HepG2 (cell line): ENCODE data around the gene PPP1CB. TPM values are rescaled to one million over a fixed set of nuclear protein-coding genes. Genes with fewer than 3 reads are reported as not detected.

Experiments
- ATF2 ChIP-seq: sonication (generic); formaldehyde crosslinking; IDR thresholded peaks from 2 replicates; pipeline ENCODE4 v1.4.0; 2020; ENCODE audit warnings: missing genetic modification reagents
- BORCS8-MEF2B ChIP-seq: sonication (generic); formaldehyde crosslinking; IDR thresholded peaks from 2 replicates; pipeline ENCODE4 v1.8.0; 2022; ENCODE audit warnings: mild to moderate bottlenecking, missing genetic modification reagents
- E2F5 ChIP-seq: sonication (generic); formaldehyde crosslinking; conservative IDR thresholded peaks from 2 replicates; pipeline ENCODE4 v1.4.0; 2020; ENCODE audit warnings: missing genetic modification reagents
- ELF4 ChIP-seq: sonication (generic); formaldehyde crosslinking; IDR thresholded peaks from 2 replicates; pipeline ENCODE4 v1.5.0; 2020; ENCODE audit warnings: missing genetic modification reagents, mild to moderate bottlenecking, moderate library complexity, borderline replicate concordance
- FOXK2 ChIP-seq: fragments of 450-650 bp; IDR thresholded peaks from 2 replicates; pipeline ENCODE4 v1.6.1; 2016
- GLMP ChIP-seq: sonication (generic); formaldehyde crosslinking; IDR thresholded peaks from 2 replicates; pipeline ENCODE4 v1.9.0; 2021; ENCODE audit warnings: missing genetic modification reagents, mild to moderate bottlenecking, borderline replicate concordance
- KLF11 ChIP-seq: IDR thresholded peaks from 2 replicates; pipeline ENCODE4 v1.6.1; 2016; ENCODE audit warnings: missing compliant biosample characterization
- MYPOP ChIP-seq: sonication (generic); formaldehyde crosslinking; IDR thresholded peaks from 2 replicates; pipeline ENCODE4 v1.8.1; 2023; ENCODE audit warnings: mild to moderate bottlenecking, moderate library complexity, missing genetic modification reagents
- SNAPC2 ChIP-seq: sonication (generic); formaldehyde crosslinking; IDR thresholded peaks from 2 replicates; pipeline ENCODE4 v1.8.1; 2022; ENCODE audit warnings: mild to moderate bottlenecking, missing genetic modification reagents
- ZFY ChIP-seq: sonication (generic); formaldehyde crosslinking; IDR thresholded peaks from 2 replicates; pipeline ENCODE4 v1.4.0; 2020; ENCODE audit warnings: missing genetic modification reagents
- ZMAT5 ChIP-seq: sonication (generic); formaldehyde crosslinking; IDR thresholded peaks from 2 replicates; pipeline ENCODE4 v1.5.0; 2020; ENCODE audit warnings: mild to moderate bottlenecking, low read depth, missing genetic modification reagents, borderline replicate concordance
- ZNF367 ChIP-seq: sonication (generic); formaldehyde crosslinking; IDR thresholded peaks from 2 replicates; pipeline ENCODE4 v1.4.0; 2020; ENCODE audit warnings: missing genetic modification reagents, borderline replicate concordance
- ZNF766 ChIP-seq: sonication (generic); formaldehyde crosslinking; IDR thresholded peaks from 2 replicates; pipeline ENCODE4 v1.5.0; 2020; ENCODE audit warnings: missing genetic modification reagents, borderline replicate concordance
- polyA plus RNA-seq, 8 experiments: library from polyadenylated mRNA; depleted of rRNA in 3 of 8; stranded (reverse) in 7 of 8; unstranded in 1 of 8; fragments of >200 nt; fragmentation: Illumina TruSeq in 4 of 8; extraction: Trizol in 4 of 8; gene quantifications; 2 replicates each; pipeline versions ENCODE4 v1.2.1 to v1.2.3, GENCODE V29; 2011 to 2016; ENCODE audit warnings: low read depth in 4 of 8, missing spikeins in 1 of 8, mixed read lengths in 1 of 8; ENCODE audit not compliant: insufficient read depth in 1 of 8
- total RNA-seq, 5 experiments: library from RNA; depleted of rRNA; stranded (reverse); fragments of >200 nt; fragmentation: Illumina TruSeq; extraction: Trizol; gene quantifications; 2 replicates each; pipeline ENCODE4 v1.2.3, GENCODE V29; 2016; ENCODE audit warnings: low read depth in 1 of 5
- TF ChIP-seq, protein P1 (sequence below): sonication (generic); formaldehyde crosslinking; IDR thresholded peaks from 2 replicates; pipeline ENCODE4 v1.5.1; 2020; ENCODE audit warnings: mild to moderate bottlenecking, moderate library complexity, missing genetic modification reagents
- TF ChIP-seq, protein P2 (sequence below): sonication (generic); formaldehyde crosslinking; IDR thresholded peaks from 2 replicates; pipeline ENCODE4 v1.4.0; 2020; ENCODE audit warnings: missing genetic modification reagents, mild to moderate bottlenecking, borderline replicate concordance

PPP1CB gene
- total and polyA plus RNA-seq, 2 of the 13 experiments (the other 11 are each of a cell fraction or from before 2014, with no cell fraction given), result 46.9 to 109 TPM

- TF ChIP-seq GLMP, result no peak
- no peak; the same call in 1 of the 2 replicates for TF ChIP-seq ZMAT5
- no peak for TF ChIP-seq FOXK2
- TF ChIP-seq MYPOP (CRISPR knock-in tag), result peak; percentile 97
- no peak for TF ChIP-seq ELF4
- no peak for TF ChIP-seq ATF2 (CRISPR knock-in tag)
- TF ChIP-seq SNAPC2 (CRISPR knock-in tag), result peak; percentile 88
- TF ChIP-seq, protein P1, sequence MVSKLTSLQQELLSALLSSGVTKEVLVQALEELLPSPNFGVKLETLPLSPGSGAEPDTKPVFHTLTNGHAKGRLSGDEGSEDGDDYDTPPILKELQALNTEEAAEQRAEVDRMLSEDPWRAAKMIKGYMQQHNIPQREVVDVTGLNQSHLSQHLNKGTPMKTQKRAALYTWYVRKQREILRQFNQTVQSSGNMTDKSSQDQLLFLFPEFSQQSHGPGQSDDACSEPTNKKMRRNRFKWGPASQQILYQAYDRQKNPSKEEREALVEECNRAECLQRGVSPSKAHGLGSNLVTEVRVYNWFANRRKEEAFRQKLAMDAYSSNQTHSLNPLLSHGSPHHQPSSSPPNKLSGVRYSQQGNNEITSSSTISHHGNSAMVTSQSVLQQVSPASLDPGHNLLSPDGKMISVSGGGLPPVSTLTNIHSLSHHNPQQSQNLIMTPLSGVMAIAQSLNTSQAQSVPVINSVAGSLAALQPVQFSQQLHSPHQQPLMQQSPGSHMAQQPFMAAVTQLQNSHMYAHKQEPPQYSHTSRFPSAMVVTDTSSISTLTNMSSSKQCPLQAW (CRISPR knock-in tag), result peak; percentile 83
- peak; percentile 88 for TF ChIP-seq ZFY (CRISPR knock-in tag)
- no peak; the same call in 1 of the 2 replicates for TF ChIP-seq E2F5 (CRISPR knock-in tag)
- no peak for TF ChIP-seq KLF11 (CRISPR knock-in tag)
- peak; percentile 84; the same call in 1 of the 2 replicates for TF ChIP-seq ZNF766 (CRISPR knock-in tag)
- TF ChIP-seq, protein P2, sequence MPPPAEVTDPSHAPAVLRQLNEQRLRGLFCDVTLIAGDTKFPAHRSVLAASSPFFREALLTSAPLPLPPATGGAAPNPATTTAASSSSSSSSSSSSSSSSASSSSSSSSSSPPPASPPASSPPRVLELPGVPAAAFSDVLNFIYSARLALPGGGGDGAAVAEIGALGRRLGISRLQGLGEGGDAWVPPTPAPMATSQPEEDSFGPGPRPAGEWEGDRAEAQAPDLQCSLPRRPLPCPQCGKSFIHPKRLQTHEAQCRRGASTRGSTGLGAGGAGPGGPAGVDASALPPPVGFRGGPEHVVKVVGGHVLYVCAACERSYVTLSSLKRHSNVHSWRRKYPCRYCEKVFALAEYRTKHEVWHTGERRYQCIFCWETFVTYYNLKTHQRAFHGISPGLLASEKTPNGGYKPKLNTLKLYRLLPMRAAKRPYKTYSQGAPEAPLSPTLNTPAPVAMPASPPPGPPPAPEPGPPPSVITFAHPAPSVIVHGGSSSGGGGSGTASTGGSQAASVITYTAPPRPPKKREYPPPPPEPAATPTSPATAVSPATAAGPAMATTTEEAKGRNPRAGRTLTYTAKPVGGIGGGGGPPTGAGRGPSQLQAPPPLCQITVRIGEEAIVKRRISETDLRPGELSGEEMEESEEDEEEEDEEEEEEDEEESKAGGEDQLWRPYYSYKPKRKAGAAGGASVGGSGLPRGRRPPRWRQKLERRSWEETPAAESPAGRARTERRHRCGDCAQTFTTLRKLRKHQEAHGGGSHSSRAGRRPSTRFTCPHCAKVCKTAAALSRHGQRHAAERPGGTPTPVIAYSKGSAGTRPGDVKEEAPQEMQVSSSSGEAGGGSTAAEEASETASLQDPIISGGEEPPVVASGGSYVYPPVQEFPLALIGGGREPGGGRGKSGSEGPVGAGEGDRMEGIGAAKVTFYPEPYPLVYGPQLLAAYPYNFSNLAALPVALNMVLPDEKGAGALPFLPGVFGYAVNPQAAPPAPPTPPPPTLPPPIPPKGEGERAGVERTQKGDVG, result peak; percentile 69; the same call in 1 of the 2 replicates
- TF ChIP-seq ZNF367 (CRISPR knock-in tag), result no peak
- peak; percentile 96 for TF ChIP-seq BORCS8-MEF2B (CRISPR knock-in tag)
Observed at GRCh38 chr2:28751252-28751955, at the start of gene PPP1CB (continued).
